Uterus (tissue), 4 donors: ENCODE results near the gene HNRNPM. TPM values are rescaled to one million over a fixed set of nuclear protein-coding genes. Genes with fewer than 3 reads are reported as not detected.

Source experiments
- DNase-seq, 2 donors: peaks; one replicate each; pipeline ENCODE4 v3.0.0-alpha.2; 2019 to 2020
- H3K27ac ChIP-seq, 2 donors: fragments of 200-600 bp; sonication (generic); 1 replicate in 1 of 2; 2 replicates in 1 of 2; pipeline ENCODE4 v1.5.1; 2016 to 2018
- H3K27me3 ChIP-seq, 2 donors: fragments of 200-600 bp; sonication (generic); one replicate each; pipeline ENCODE4 v1.5.1; 2018 to 2019; ENCODE audit warnings: control low read depth in 1 of 2
- H3K36me3 ChIP-seq, 2 donors: fragments of 200-600 bp; sonication (generic); one replicate each; pipeline ENCODE4 v1.5.1; 2019; ENCODE audit warnings: control low read depth in 1 of 2
- H3K4me1 ChIP-seq, 2 donors: fragments of 200-600 bp; sonication (generic); one replicate each; pipeline ENCODE4 v1.5.1; 2018 to 2019; ENCODE audit warnings: control low read depth in 1 of 2
- H3K4me3 ChIP-seq, 2 donors: fragments of 200-600 bp; sonication (generic); 1 replicate in 1 of 2; 2 replicates in 1 of 2; pipeline ENCODE4 v1.5.1; 2018 to 2019; ENCODE audit warnings: mild to moderate bottlenecking in 1 of 2
- H3K9me3 ChIP-seq, 2 donors: fragments of 200-600 bp; sonication (generic); one replicate each; pipeline ENCODE4 v1.5.1; 2019; ENCODE audit warnings: control low read depth in 1 of 2
- CTCF ChIP-seq, 4 experiments: fragments of 200-600 bp in 2 of 4; fragments of 450-650 bp in 2 of 4; sonication (generic) in 2 of 4; IDR thresholded peaks; one replicate each; pipeline ENCODE4 v1.5.1; 2016 to 2019; ENCODE audit warnings: antibody characterized with exemption in 4 of 4, mild to moderate bottlenecking in 2 of 4, moderate library complexity in 1 of 4
- POLR2A ChIP-seq, 2 donors: fragments of 450-650 bp; IDR thresholded peaks; one replicate each; pipeline ENCODE4 v1.6.1; 2016; ENCODE audit warnings: antibody characterized with exemption in 2 of 2, mild to moderate bottlenecking in 1 of 2, moderate library complexity in 1 of 2
- intact Hi-C: fragments of 100-400 bp; cut with DNase I; formaldehyde crosslinking; loops from one replicate; pipeline ENCODE4 v1.15.1; 2023; ENCODE audit warnings: low total_unique reads
- total RNA-seq, 4 donors: library from RNA; depleted of rRNA in 3 of 4; stranded (reverse); fragments of >200 nt in 3 of 4; gene quantifications; one replicate each; pipeline versions ENCODE4 v1.1.0 to v1.2.4, GENCODE V29; 2014 to 2023
- donor health status: DM: yes; HTN: yes; CAD: no.

HNRNPM gene
- total RNA-seq, 4 donors from 2014 or later: 50.3 to 186 (median 98.5) TPM

- intact Hi-C loops: no loop called here
- TF ChIP-seq POLR2A (IDR thresholded peaks at IDR 0.05) (no peak), CTCF (IDR thresholded peaks at IDR 0.05) (no peak)
- DNase-seq: no peak
- Histone ChIP-seq H3K36me3 (no peaks in the 10 kb centered on the region), H3K9me3 (no peaks in the 10 kb centered on the region), H3K4me1 (no peaks in the 10 kb centered on the region), H3K27me3 (no peaks in the 10 kb centered on the region), H3K27ac (no peak overlapping the region), H3K4me3 (no peak overlapping the region)
Observed at GRCh38 chr19:8515317-8515716, 70.5 kb downstream of the HNRNPM start.

DNA sequence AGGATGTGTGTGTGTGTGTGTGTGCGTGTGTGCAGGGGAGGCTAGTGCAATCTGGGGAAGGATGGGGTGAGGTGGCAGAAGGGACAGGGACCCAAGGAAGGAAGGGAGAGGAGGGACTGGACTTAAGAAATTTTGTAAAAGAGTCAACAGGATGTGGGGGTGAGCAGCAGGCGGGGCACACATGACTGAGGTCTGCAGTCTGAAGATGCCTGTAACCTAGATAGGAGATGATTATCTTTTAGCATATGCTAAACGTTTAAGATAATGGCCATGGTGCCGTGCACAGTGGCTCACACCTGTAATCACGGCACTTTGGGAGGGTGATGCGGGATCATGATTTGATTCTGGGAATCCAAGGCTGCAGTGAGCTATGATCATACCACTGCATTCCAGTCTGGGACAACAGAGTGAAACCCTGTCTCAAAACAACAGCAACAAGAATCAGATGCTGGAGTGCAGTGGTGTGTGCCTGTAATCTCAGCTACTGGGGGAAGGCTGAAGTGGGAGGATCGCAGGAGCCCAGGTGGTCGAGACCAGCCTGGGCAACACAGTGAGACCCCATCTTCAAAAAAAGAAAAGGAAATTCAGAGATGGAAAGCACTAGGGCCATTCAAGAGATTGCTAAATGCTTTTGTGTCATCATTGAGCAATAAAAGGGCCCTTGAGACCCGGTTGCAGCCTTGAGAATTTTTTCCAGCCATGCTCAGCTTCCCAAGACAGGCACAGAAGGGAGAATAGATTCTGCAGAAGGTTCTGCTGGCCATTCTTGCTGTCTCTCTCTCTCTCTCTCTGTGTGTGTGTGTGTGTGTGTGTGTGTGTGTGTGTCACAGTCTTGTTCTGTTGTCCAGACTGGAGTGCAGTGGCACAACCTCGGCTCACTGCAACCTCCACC, 73.0 kb downstream of the HNRNPM start:
- no peaks in the 10 kb centered on the region for H3K9me3 ChIP-seq
- no peaks in the 10 kb centered on the region for H3K4me1 ChIP-seq
- no peak overlapping the region for H3K27ac ChIP-seq
- no peak overlapping the region for H3K4me3 ChIP-seq
- intact Hi-C loops: no loop called here
- DNase-seq: no peak
- no peaks in the 10 kb centered on the region for H3K36me3 ChIP-seq
- no peak for TF ChIP-seq POLR2A (IDR thresholded peaks at IDR 0.05)
- TF ChIP-seq CTCF (IDR thresholded peaks at IDR 0.05): no peak
- no peaks in the 10 kb centered on the region for H3K27me3 ChIP-seq

GRCh38 chr19:8518536-8518935, 73.8 kb downstream of the HNRNPM start:
- H3K27me3 ChIP-seq: no peaks in the 10 kb centered on the region
- no peaks in the 10 kb centered on the region for H3K9me3 ChIP-seq
- no peak for DNase-seq
- no peaks in the 10 kb centered on the region for H3K36me3 ChIP-seq
- TF ChIP-seq POLR2A (IDR thresholded peaks at IDR 0.05): no peak
- TF ChIP-seq CTCF (IDR thresholded peaks at IDR 0.05): no peak
- no peak overlapping the region for H3K4me3 ChIP-seq
- no peak overlapping the region for H3K27ac ChIP-seq
- no peaks in the 10 kb centered on the region for H3K4me1 ChIP-seq
- intact Hi-C loops: no loop called here

GRCh38 chr19:8519388-8519787, 74.6 kb downstream of the HNRNPM start:
- no peaks in the 10 kb centered on the region for H3K9me3 ChIP-seq
- H3K27me3 ChIP-seq: no peaks in the 10 kb centered on the region
- intact Hi-C loops: no loop called here
- H3K36me3 ChIP-seq: no peaks in the 10 kb centered on the region
- no peak overlapping the region for H3K27ac ChIP-seq
- no peak for DNase-seq
- no peak for TF ChIP-seq POLR2A (IDR thresholded peaks at IDR 0.05)
- no peak for TF ChIP-seq CTCF (IDR thresholded peaks at IDR 0.05)
- H3K4me1 ChIP-seq: no peaks in the 10 kb centered on the region
- no peak overlapping the region for H3K4me3 ChIP-seq

- no peak for DNase-seq
- no peaks in the 10 kb centered on the region for H3K27me3 ChIP-seq
- TF ChIP-seq CTCF (IDR thresholded peaks at IDR 0.05) (peak in 1 of 4 experiments; percentile 29), POLR2A (IDR thresholded peaks at IDR 0.05) (peak in 1 of 2 donors; percentile 25)
- H3K4me1 ChIP-seq: no peaks in the 10 kb centered on the region
- no peaks in the 10 kb centered on the region for H3K36me3 ChIP-seq
- peak overlapping the region; percentile 24 to 39 for H3K4me3 ChIP-seq
- no peaks in the 10 kb centered on the region for H3K9me3 ChIP-seq
- intact Hi-C loops: no loop called here
- H3K27ac ChIP-seq: peak overlapping the region; percentile 92 to 96
Observed at GRCh38 chr19:8525401-8525684, 80.6 kb downstream of the HNRNPM start.
